OCI-LY1 (cell line): ENCODE data around the gene RASAL2.

Source experiments
- CTCF ChIP-seq: fragments of 200-600 bp; sonication (generic), shearing (Covaris generic); IDR thresholded peaks from 2 replicates; pipeline ENCODE4 v1.5.1; 2017; ENCODE audit warnings: mild to moderate bottlenecking, antibody characterized with exemption, low read length, moderate library complexity, mixed read lengths
- EZH2 ChIP-seq: fragments of 200-600 bp; sonication (generic), shearing (Covaris generic); IDR thresholded peaks from 2 replicates; pipeline ENCODE4 v1.8.0; 2017; ENCODE audit warnings: borderline replicate concordance, mixed run types, mild to moderate bottlenecking, antibody characterized with exemption, low read length, moderate library complexity, mixed read lengths

GRCh38 chr1:178356299-178356698 lies 262.4 kb downstream of the RASAL2 start:
- TF ChIP-seq CTCF (no peak), EZH2 (no peak)
